ENCODE measurements around the gene MYH3.
A peak's percentile ranks its signal among the peaks of the same experiment; 100 is the strongest.
"Not testable (repeated sequence)": the region's sequence is repeated elsewhere in the genome, so short reads cannot be mapped to it uniquely, and the experiment has no call there.

MYH3 gene

DNA sequence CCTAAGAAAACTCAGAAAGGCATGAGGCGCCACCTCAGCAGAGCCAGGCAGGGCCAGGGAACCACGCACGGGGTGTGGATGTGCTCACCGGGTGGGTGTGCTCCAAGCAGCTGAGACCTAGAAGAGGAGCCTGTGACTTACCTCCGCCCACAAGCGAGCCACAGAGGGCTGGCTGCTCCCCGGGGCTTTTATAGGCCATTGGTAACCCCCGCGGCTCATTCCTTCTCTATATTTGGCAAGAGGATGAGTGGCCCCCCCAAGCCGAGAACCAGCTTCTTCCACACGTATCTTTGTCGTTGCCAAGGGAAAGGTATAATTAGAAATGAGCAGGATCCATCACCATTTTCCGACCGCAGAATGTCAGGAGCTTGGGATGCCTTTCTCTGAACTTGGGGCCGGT, at the start of gene MYH3:
Gene MYH3, minus strand, starts transcription at position 162 of the 400 bp plus-strand sequence. CDS start 2,245 bp downstream, outside the sequence.
- no peak for DNase-seq (ENCODE audit: low read depth in 2 of 2)

DNA sequence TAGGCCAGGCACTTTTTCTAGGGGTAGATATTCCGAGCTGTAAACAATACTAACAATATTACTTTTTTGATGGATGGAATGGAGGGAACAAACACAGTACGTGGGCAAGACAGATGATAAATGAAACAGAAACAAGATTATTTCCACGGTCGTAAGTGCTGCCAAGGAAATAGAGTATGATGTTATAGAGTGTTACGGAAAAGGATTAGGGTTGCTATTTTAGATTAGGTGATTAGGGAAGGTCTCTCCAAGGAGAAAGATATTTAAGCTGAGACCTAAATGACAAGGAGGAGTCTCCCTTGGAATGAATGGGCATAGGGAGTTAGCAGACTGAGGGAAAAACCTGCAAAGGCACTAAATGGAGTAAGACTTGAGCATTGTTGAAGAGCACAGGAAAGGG, 48.6 kb upstream of the MYH3 start:
- DNase-seq (ENCODE audit: low read depth in 2 of 2), result no peak

DNA sequence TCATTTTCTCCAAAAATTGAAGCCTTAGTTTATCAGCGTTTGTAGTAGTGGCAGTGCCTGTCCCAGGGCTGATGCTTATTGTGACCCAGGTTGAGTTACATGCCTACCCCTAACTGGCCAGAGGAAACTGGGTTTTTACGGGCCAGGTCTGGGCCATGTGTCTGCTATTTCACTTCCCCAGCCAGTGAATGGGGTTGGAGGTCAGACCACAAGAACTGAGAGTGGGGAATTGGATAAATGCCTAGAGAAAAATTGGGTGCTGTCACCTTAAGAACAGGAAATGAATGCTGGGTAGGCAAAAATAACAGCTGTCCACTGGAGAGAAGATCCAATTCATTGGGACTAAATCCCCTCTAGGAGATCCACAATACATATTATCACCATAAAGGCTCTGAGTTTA, 45.5 kb upstream of the MYH3 start:
- DNase-seq (ENCODE audit: low read depth in 2 of 2), result no peak

DNA sequence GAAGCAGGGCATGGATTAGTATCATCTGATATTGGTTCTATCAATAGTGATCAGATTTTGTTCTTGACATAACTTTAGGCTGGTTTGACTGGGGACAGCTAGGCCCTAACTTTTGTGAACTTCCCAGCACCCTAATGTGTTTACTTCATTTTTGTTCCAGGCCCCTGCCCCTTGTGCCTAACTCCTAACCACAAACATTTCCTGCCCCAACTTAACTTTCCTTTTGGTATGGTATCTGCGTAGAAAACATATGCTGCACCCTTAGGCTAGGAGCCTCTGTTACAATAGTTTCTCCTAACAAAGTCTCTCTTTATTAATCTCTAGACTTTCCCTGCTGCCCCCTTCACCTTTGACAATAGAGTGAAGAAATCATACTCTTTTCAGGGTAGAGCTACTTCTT, 42.7 kb upstream of the MYH3 start:
- no peak for DNase-seq (ENCODE audit: low read depth in 2 of 2)

DNA sequence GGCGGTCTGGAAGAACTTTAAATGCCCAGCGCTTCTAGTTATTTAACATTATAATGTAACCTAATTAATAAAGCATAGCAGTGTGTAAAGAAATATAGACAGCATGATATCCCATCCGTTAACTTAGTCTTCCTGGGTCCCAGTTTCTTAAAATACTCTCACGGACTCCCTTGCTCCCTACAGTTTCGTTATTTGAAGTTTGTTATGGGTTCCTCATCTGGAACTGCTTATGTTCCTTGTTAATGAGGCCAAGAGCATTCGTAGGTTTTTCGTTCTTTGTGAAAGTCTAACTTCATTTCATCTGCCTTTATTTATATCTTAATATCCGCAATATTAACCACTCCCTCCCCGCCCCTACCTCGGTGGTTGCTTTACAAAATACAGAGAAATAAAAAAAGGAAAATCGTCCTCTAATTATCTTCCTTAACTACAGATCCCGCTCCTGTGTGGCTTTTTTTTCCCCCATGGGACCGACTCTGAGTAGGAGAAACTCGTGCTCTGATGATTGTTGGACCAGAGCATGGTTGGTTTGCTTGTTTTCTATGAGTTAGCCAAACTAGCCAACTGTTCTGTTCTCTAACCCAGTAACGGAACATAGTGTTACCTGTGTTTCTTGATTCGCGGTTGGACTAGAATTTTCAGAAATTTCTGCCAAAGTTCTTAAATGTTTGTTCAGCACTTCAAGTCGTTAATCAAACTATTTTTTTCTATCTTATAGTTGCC, 41.1 kb upstream of the MYH3 start:
- DNase-seq (ENCODE audit: low read depth in 2 of 2), result no peak

DNA sequence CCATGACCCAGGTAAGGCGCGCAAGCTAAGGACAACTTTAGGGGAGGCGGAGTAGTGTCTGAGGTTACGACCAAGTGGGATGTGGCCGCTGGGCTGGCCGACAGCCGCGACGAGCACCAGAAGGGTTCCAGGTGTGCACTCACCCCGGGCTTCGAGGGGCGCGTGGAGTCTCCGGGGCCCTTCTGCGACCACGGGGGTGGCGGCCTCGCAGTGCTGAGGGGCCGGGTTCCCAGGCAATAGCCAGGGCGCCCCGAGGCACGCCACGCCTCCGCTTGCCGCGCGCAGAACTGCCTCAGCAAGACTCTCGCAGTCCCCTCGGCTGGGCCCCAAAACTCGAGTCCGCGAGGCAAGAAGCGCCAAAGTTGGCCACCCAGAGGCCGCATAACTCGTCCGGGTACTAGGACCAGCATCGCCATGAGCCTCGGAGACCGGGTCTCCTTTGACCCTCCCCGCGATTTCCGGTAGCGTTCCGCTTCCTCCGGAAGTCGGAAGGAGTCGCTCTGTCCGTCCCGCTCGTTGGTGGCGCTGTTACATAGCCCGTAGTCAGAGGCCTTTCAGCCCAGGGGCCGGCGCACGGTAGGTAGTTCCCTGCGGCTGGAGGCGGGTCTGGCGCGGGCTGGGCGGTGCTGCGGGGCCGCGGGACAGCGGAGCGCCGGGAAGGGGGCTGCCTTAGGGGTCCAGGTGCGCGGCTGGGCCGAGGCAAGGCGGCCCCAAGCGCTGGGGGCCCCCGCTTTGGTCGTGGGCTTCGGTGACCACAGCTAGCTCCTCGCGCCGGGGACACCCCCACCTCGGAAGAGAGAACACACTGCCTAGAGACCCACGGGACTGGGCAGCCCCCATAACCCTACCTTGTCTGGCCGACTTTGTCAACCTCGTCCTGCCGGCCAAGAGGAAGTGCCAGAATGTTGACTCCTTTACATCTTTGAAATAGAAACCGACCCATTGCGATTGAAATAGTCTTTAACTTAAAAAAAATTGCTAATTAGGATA, 40.3 kb upstream of the MYH3 start, which contains the start of the genes ADPRM and SCO1:
Gene ADPRM, plus strand, starts transcription at position 503 of the 990 bp plus-strand sequence. CDS start 7,333 bp downstream, outside the sequence.
Gene SCO1, minus strand, starts transcription at position 442 of the 990 bp plus-strand sequence. Its CDS starts 26 bp downstream, at position 416.
- peak; percentile 79 to 84 for DNase-seq (ENCODE audit: low read depth in 2 of 2)

DNA sequence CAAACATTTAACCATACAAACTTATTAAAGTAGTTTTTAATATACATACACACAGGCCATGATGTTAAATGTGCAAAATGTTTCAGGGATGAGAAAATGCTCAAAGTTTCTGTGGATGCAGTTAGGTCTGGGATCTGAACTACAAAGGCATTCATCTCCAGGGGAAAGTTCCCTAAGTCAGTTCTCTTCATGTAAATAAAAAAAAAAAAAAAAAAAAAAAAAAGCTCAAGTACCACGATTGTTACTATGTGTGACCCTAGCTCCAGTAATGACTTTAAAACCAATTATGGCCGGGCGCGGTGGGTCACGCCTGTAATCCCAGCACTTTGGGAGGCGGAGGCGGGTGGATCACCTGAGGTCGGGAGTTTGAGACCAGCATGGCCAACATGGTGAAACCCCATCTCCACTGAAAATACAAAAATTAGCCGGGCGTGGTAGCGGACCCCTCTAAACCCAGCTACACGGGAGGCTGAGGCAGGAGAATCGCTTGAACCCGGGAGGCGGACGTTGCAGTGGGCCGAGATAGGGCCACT, 38.8 kb upstream of the MYH3 start:
- not testable (repeated sequence) for DNase-seq (ENCODE audit: low read depth in 2 of 2)

DNA sequence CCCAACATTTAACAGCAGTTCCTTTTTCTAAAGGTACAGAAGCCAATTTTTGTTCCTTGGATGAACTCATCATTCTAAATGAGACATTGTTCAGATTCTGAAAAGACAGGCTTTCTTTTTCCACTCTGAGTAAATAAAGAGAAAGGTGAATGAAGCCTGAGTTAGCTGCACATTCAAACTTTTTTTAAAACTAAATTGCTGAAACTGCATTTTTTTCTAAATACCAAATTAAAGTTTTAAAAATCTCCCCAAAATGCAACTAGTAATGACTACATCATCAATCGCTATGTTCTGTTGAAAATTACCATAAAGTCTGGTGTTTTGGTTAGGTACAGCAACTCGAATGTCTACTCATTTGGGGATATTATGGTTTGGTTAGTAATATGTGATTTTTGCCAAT, 30.4 kb upstream of the MYH3 start:
- no peak for DNase-seq (ENCODE audit: low read depth in 2 of 2)

DNA sequence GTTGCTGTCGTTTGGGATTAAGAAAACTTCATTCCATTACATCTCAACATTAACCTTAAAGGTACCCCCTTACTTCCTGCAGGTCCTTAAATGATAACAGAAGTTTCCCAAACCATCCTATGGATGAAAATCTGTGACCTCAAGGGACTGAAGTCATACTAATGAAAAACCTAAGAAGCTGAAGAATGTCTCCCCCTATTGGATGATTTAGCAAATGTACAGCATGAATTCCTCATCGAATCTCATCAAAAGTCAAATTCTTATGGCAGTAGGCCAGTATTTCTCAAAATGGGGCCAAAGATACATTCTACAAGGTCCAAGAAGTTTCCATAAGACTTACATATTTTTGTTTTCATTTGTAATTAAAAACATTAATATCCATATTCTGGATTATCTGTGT, 26.7 kb upstream of the MYH3 start:
- no peak for DNase-seq (ENCODE audit: low read depth in 2 of 2)

DNA sequence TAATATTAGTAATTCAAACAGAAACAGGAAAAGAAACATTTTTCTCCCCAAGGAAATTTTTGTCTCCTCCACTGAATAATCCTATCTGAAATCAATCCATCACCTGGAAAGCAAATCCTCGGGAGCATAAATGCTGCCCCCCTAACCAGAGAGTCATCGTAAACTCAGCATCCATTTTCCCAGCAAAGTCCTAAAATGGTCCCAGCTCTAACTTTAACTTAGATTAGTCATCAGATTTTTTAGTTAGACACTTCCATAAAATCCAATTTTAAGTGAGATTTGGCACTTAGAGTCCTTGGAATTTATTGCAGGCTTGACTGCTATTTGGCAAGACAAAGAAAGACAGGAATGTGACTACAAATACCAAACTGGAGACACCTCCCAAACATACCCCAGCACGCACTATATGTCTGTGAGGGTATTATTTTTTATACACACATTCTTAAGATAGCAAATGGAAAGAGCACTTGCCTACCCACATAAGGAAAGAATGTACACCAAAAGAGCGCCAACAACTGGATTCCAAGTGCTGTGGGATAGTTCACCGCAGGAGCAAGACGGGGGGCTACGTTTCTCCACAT, 24.8 kb upstream of the MYH3 start:
- peak; percentile 84 to 88 for DNase-seq (ENCODE audit: low read depth in 2 of 2)

DNA sequence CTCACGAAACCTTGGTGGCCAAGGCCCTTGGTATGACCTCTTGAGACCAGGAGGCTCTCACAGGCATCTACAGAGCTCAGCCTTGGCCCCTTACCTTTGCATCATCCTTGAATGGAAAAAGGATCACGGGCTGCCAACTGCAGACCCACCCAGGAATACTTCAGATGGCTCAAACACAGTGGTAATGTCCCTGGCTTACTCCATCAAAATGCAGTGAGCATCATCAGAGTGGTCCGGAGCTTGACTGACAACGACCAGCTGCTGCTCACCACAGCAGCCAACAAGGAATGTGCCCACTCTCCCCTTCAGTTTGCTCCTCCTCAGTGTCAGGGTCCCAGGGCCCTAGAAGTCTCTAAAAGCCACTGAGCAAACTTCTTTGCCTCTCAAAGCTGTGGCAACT, 17.6 kb upstream of the MYH3 start:
- DNase-seq (ENCODE audit: low read depth in 2 of 2), result no peak

DNA sequence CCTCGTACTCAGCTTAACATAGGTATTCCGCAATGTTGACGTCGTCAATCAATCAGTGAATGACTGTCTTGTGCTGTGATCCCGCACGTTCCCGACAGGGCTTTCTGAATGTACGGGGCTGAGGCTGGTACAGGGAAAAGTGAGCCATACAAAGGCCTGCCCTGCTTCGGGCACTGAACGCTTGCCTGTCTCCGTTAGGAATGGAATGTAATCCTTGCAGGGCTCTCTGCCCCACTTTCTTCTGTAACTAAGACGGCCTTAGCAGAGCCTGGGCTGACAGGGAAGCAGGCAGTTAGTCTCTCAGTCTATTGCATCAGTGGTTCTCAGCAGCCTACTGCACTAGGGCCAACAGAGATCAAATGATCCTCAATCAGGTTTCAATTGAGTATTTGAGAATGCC, 16.2 kb upstream of the MYH3 start:
- DNase-seq (ENCODE audit: low read depth in 2 of 2), result no peak

DNA sequence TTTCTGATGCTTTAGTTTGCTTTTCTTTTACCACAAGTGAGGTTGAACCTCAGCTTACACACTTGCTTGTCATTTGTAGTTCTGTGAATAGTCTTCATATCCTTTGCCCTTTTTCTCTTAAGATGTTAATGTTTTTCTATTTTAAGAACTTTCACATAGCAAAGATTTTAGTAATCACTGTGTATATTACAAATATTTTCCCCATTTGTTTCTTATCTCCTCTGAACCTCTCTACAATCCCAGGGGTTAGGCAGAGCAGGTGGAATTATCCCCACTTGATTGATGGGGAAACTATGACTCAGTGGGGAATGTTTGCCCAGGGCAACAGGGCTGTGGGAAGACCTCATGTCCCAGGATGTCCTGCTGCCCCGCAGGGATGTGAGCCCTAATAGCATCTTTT, 11.7 kb upstream of the MYH3 start:
- no peak for DNase-seq (ENCODE audit: low read depth in 2 of 2)

DNA sequence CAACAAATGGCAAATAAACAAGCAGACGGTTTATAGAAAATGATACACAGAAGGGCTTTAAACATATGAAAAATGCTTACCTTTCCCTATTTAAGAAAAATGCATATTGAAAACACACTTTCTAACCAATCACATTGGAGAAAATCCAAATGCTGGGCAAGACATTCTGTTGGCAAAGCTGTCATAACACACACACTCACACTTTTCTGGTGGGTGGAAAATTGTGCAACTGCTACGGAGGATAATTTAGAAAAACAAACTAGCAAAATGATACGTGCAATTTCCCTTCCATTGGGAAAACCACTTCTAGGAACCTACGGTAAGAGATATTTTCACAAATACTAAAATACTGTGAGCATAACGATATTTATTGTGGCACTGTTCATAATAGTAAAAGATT, 9.8 kb upstream of the MYH3 start:
- DNase-seq (ENCODE audit: low read depth in 2 of 2), result no peak

DNA sequence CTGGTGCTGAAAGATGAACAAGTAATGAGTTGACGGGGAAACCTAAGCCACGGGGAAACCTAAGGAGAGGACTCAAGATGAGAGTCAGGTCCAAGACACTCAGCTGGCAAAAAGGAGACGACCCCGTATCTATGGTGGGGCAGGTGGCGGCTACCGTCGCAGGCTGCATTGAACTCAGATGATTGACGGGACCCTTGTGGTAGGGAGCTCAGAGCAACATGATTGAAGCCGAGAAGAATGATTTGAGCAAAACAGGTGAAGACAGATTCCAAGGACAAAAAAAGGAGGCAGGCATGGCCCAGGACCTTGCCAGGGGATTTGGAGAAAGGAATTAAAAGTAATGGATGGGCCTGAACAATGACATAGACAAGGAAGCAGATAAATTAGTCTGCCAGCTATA, 7.5 kb upstream of the MYH3 start:
- no peak for DNase-seq (ENCODE audit: low read depth in 2 of 2)

DNA sequence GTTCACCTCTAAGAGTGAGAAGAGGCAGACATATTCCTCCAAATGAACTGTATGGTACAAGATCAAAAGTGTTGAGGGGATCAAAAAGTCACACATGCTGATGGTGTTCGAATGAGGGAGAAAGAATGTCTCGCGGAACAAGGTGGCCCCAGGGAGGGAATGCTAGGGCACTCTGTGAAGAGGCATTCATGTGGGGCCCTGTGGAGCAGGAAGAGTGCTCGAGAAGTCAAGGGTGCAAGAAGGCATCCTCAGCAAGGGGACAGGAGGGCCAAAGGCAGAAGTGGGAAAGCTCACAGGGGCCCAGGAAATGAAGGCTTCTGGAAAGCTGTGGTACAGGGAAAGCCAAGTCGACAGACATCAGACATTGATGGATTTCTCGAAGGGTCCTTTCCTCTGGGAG, 6.1 kb upstream of the MYH3 start:
- no peak for DNase-seq (ENCODE audit: low read depth in 2 of 2)

DNA sequence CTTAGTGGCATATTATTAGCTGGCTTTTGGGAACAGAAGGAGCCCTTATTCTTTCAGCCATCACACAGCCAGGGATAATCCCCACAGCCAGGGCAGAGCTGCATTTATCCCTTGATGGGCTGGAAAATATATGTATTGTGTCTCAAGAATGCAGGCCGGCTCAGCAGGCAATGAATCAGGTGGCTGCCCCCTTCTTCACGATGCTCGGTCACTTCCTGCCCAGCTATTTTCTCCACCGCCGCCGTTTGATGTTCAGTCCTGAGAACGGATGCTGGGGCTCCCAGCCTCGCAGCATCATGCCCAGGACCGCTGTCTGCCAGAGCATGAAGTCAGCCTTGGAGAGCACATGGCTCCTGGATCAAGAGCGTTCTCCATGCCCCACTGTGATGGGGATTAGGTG, 4.3 kb upstream of the MYH3 start:
- no peak for DNase-seq (ENCODE audit: low read depth in 2 of 2)

DNA sequence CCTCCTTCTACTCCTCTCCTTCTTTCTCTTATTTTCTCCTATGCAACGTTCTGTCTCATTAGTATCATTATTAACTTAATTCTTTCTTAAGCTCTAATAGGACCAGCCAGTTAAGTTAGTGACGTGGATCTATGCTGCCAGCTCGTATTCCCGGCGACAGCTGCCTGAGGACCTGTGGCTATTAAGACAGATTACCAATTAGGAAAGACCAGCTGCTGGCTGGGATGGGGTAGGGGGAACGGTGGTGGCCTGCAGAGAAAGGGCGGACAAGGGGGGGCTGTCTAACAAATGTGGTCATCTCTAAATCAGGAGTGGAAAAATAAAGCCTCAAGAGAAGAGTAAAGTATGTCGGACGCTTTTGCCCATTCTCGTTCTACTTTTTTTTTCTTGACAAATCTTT, 770 bp upstream of the MYH3 start:
- no peak for DNase-seq (ENCODE audit: low read depth in 2 of 2)

DNA sequence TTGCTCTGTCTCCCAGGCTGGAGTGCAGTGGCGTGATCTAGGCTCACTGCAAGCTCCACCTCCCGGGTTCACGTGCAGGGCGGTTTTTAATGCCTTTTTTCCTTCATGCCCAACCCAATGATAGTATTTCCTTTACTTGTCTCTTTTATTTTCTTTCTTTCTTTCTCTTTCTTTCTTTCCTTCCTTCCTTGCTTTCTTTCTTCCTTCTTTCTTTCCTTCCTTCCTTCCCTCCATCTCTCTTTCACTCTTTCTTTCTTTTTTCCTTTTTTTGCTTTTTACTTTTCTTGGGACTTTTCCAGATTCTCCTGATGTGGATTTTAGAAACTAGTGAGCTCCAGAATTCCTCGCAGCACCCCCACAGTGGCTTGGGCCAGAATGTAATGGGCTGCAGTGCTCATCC, 3.1 kb downstream of the MYH3 start:
- no peak for DNase-seq (ENCODE audit: low read depth in 2 of 2)

DNA sequence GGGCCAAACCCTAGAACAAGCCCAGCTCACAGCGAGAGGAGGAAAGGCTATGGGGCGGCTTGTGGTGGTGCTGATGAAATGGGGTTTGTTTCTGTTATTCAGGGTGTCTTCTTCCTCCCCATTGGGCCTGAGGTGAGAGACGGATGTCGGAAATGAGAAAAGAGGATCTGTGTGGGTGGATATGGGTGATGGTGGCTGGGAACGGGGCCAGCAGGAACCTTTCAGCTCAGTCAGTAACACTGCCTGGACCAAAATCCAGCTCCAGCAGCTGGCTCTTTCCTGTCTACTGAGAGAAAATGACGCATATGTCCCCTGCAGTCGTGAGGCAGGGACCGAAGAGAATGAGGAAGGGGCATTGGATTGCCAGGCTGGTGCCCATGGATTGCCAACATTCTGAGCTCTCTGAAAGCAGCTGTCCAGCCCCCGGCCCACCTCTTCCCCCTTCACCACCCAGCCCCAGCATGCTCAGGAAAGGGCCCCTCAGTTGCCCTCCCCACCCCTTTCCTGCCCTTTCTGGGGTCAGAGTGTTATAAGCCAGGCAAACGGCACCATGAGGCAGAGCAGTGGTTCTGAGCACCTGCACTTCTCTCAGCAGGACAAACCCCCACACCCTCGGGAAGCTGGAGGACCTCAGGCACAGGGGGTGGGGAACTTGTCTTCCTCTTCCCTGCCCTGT, 4.0 kb downstream of the MYH3 start:
- no peak for DNase-seq (ENCODE audit: low read depth in 2 of 2)

DNA sequence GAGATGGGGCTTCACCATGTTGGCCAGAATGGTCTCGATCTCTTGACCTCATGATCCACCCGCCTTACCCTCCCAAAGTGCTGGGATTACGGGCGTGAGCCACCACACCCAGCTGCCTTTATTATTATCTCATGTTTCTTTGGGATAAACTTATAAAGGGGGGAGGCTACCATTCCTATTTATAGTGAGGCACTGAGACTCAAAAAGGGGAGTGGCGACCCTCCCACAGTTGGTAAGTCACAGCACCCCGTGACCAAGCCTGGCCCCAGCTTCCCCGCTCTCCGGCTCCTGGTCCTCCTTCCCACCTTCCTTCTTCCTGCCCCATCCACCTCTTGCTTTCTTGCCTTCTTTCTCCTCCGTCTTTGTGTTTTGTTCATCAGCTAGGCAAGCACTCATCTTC, 5.2 kb downstream of the MYH3 start:
- no peak for DNase-seq (ENCODE audit: low read depth in 2 of 2)

DNA sequence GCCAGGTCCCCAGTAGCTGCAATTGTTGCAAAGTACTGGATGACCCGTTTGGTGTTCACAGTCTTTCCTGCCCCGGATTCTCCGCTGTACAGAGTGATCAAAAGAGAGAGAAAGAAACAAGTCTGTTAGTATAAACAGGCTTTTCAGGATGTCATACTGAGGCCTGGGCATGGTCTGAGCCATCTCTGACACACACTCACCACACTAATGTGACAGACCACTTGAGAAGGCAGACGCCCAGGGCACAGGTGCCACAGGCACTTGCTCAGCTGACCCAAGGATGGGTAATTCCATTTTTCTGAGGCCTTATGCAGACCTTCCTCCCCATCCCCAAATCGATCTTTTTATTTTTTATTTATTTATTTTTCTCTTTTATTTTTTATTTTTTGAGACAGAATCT, 7.5 kb downstream of the MYH3 start:
- no peak for DNase-seq (ENCODE audit: low read depth in 2 of 2)
